GM12872 (cell line): ENCODE results near the gene HPCAL1.

Experiments used
- TF ChIP-seq, protein P1 (sequence below): IDR thresholded peaks from 3 replicates; pipeline ENCODE4 v1.5.1; 2011; ENCODE audit warnings: low read depth, mild to moderate bottlenecking, low read length, moderate library complexity; ENCODE audit not compliant: insufficient read depth

Gene HPCAL1

DNA sequence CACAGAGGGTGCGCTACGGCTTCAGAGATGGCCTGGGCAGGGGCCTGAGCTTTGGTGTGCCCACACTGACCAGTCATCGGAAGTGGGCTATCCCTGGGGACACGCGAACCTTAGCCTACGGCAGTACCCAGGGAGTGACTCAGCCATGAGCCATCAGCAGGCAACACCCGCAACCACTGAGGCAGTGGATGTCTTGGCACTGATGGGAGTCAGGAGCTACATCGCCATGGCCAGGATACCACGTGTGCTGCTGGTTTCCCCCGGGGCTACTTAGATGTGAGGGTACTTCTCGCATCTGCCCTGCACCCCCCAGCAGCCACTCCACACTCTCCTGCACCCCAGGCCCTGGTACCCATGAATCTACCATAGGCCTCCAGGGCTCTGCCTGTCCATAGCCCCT, 12.8 kb upstream of the HPCAL1 start:
- TF ChIP-seq, protein P1, sequence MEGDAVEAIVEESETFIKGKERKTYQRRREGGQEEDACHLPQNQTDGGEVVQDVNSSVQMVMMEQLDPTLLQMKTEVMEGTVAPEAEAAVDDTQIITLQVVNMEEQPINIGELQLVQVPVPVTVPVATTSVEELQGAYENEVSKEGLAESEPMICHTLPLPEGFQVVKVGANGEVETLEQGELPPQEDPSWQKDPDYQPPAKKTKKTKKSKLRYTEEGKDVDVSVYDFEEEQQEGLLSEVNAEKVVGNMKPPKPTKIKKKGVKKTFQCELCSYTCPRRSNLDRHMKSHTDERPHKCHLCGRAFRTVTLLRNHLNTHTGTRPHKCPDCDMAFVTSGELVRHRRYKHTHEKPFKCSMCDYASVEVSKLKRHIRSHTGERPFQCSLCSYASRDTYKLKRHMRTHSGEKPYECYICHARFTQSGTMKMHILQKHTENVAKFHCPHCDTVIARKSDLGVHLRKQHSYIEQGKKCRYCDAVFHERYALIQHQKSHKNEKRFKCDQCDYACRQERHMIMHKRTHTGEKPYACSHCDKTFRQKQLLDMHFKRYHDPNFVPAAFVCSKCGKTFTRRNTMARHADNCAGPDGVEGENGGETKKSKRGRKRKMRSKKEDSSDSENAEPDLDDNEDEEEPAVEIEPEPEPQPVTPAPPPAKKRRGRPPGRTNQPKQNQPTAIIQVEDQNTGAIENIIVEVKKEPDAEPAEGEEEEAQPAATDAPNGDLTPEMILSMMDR: no peak

DNA sequence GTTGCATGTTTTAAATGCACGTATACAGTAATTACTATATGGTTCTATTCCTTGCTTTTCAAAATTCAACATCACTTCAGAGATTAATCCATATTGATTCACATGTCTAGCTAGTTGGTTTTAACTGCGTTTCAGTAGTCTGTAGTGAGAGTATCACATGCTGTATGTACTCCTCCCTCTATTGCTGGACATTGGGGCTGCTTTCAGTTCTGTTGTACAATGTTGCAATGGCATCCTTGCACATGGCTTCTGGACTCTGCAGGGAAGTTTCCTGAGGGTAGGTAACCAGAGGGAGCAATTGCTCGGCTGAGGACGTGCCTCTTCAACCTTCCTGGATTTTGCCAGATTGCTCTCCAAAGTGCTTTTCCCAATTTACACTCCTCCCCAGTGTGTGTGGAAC, 10.7 kb upstream of the HPCAL1 start:
- TF ChIP-seq, protein P1: no peak

DNA sequence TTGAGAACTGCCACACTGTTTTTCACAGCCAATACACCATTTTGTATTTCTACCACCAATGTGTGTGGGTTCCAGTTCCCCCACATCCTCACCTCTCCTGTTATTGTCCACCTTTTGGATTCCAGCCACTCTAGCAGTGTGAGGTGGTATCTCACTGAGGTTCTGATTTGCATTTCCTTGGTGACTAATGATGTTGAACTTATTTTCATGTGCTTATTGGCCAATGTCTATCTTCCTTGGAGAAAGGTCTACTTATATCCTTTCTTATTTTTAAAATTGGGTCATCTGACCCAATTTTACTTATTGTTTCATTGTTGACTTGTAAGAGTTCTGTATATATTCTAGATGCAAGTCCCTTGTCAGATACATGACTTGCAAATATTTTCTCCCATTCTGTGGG, 9.1 kb upstream of the HPCAL1 start:
- TF ChIP-seq, protein P1: no peak

DNA sequence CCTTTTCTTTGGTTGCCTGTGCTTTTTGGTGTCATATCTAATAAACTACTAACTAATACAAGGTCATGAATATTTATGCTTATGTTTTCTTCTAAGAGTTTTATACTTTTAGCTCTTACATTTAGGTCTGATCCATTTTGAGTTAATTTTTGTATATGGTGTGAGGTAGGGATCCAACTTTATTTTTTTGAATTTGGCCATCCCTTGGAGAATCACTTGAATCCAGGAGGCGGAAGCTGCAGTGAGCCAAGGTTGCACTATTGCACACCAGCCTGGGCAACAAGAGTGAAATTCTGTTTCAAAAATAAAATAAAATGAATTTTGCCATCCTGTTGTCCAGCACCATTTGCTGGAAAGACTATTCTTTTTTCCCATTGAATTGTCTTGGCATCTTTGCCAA, 8.6 kb upstream of the HPCAL1 start:
- TF ChIP-seq, protein P1: no peak

DNA sequence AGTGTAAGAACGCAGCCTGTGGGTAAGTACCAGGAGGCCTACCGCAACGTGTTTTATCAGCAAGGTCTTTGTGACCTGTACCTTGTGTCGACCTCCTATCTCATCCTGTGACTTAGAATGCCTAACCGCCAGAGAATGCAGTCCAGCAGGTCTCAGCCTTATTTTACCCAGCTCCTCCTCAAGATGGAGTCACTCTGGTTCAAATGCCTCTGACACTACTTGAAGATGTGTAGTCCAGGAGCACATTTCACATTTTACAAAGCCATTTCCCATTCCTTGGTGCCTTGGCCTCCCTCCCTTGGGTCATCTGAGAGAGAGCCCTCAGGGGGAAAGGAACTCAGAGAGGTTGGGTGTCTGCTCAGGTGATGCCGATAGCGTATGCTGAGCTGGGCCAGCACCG, 6.6 kb upstream of the HPCAL1 start:
- TF ChIP-seq, protein P1: no peak

DNA sequence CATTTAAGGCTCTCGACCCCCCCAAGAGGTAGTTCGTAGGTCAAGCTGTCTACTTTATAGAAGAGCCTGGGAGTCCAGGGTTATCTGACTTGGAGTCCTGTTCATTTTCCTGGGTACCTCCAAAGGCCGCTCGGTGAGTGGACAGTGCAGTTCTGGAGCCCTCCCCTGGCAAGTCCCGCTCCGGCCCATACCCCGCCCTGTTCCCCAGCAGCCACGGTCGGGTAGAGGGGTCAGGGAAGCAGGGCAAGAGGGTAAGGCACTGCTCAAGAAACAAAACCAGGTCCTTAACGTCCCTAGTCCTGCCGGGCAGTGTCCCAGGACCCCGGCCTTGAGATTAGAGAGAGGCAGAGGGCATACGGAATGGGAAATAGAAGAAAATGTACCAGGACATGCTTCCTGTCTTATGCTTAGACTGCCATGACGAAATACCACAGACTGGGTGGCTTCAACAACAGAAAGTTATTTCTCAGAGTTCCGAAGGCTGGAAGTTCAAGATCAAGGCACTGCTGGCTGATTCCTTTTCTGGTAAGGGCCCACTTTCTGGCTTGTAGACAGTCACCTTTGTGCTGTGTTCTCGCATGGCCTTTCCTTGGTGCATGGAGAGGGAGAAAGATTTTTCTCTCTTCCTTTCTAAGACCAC, 5.4 kb upstream of the HPCAL1 start:
- TF ChIP-seq, protein P1: no peak

DNA sequence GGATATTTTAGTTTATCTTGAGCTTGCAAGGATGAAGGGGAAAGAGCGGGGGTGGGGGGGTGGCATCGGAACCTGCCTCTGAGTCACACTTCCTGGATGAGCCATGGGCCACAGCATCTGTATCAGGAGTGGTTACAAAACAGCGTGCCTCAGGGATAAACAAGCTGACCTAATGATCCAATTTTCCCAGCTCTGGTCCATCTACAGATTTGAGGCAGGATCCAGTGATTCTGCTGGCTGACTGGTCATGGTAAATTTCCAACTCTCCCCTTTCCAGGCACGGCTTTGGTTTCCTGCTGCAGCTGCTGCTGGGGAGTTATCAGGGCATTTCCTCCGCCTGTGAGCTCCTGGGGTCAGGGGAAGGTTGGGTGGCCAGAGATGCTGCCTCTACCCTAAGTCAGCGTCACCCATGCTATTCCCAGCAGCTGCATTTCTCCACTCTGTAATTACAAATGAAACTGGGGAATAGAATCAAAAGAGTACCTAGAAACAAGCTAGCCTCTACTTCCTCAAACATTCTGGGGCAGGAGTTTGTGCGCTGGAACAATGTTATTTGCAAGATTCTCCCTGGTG, 4.7 kb upstream of the HPCAL1 start:
- TF ChIP-seq, protein P1: no peak
